SK-N-SH (cell line): Measurements from ENCODE around the gene PTAR1. TPM values are rescaled to one million over a fixed set of nuclear protein-coding genes. Genes with fewer than 3 reads are reported as not detected.

ENCODE experiments used
- CTCF ChIA-PET: fragments of 300-600, 350-600 bp; formaldehyde crosslinking; extraction: SDS; loops from one replicate; lab custom pipeline; 2021; lab: Yijun Ruan, JAX
- POLR2A ChIA-PET: fragments of 350-600 bp; sonication (Branson Sonifier 250); formaldehyde crosslinking; extraction: SDS; loops from one replicate; lab custom pipeline; 2020; ENCODE audit warnings: antibody characterized with exemption, inconsistent platforms; lab: Yijun Ruan, JAX
- DNase-seq: peaks from one replicate; pipeline ENCODE4 v3.0.0; 2012
- H2AFZ ChIP-seq: fragments of 200-600 bp; sonication (generic); 2 replicates; pipeline ENCODE4 v1.8.1; 2016; ENCODE audit warnings: antibody characterized with exemption, mild to moderate bottlenecking, low read depth
- H3F3A ChIP-seq: fragments of 200-600 bp; sonication (generic); replicated peaks from 2 replicates; pipeline ENCODE3; 2016; ENCODE audit warnings: antibody characterized with exemption, mild to moderate bottlenecking; ENCODE audit not compliant: insufficient read depth
- H3K27ac ChIP-seq, 2 experiments: fragments of 200-500 bp in 1 of 2; fragments of 200-600 bp in 1 of 2; sonication (Bioruptor generic) in 1 of 2; sonication (generic), shearing (Covaris generic) in 1 of 2; 2 replicates each; pipeline versions ENCODE4 v1.5.1 to v1.6.1; 2014 to 2016; ENCODE audit warnings: low read depth in 2 of 2, inconsistent platforms in 1 of 2, low read length in 1 of 2, mild to moderate bottlenecking in 1 of 2, mixed read lengths in 1 of 2
- H3K27me3 ChIP-seq: fragments of 200-600 bp; sonication (generic), shearing (Covaris generic); 2 replicates; pipeline ENCODE4 v1.6.1; 2016; ENCODE audit warnings: mixed run types; ENCODE audit not compliant: insufficient read depth
- H3K36me3 ChIP-seq, 2 experiments: fragments of 200-500 bp in 1 of 2; fragments of 200-600 bp in 1 of 2; sonication (Bioruptor generic) in 1 of 2; sonication (generic) in 1 of 2; replicated peaks in 1 of 2; 2 replicates each; pipeline versions ENCODE3 to v1.5.1; 2014 to 2016; ENCODE audit warnings: low read length in 1 of 2, mild to moderate bottlenecking in 1 of 2; ENCODE audit not compliant: insufficient read depth in 2 of 2, control insufficient read depth in 1 of 2
- H3K4me1 ChIP-seq, 2 experiments: fragments of 200-500 bp in 1 of 2; fragments of 200-600 bp in 1 of 2; sonication (Bioruptor generic) in 1 of 2; sonication (generic), shearing (Covaris generic) in 1 of 2; 2 replicates each; pipeline versions ENCODE4 v1.5.1 to v1.6.1; 2014 to 2016; ENCODE audit warnings: low read depth in 1 of 2, low read length in 1 of 2, mixed run types in 1 of 2; ENCODE audit not compliant: insufficient read depth in 2 of 2, control insufficient read depth in 1 of 2
- H3K4me2 ChIP-seq: fragments of 200-600 bp; sonication (generic), shearing (Covaris generic); 2 replicates; pipeline ENCODE4 v1.6.1; 2017; ENCODE audit warnings: mixed run types
- H3K4me3 ChIP-seq, 2 experiments: fragments of 200-500 bp in 1 of 2; fragments of 200-600 bp in 1 of 2; sonication (Bioruptor generic) in 1 of 2; sonication (generic), shearing (Covaris generic) in 1 of 2; 2 replicates each; pipeline versions ENCODE4 v1.5.1 to v1.8.1; 2014 to 2016; ENCODE audit warnings: low read depth in 2 of 2, inconsistent platforms in 1 of 2, low read length in 1 of 2, mild to moderate bottlenecking in 1 of 2, mixed read lengths in 1 of 2, moderate library complexity in 1 of 2
- H3K79me2 ChIP-seq: fragments of 200-600 bp; sonication (generic); 2 replicates; pipeline ENCODE4 v1.8.1; 2017; ENCODE audit warnings: mild to moderate bottlenecking; ENCODE audit not compliant: insufficient read depth
- H3K9ac ChIP-seq: fragments of 200-600 bp; sonication (generic); 2 replicates; pipeline ENCODE4 v1.6.1; 2017; ENCODE audit warnings: mixed run types
- H3K9me2 ChIP-seq: fragments of 200-600 bp; sonication (generic); 2 replicates; pipeline ENCODE4 v1.6.1; 2017; ENCODE audit warnings: mixed run types
- H3K9me3 ChIP-seq: fragments of 200-600 bp; sonication (generic); 2 replicates; pipeline ENCODE4 v1.6.1; 2017; ENCODE audit warnings: mixed run types, mild to moderate bottlenecking, moderate library complexity
- H4K20me1 ChIP-seq: fragments of 200-600 bp; sonication (generic); 2 replicates; pipeline ENCODE4 v1.6.1; 2017; ENCODE audit warnings: mild to moderate bottlenecking, mixed run types; ENCODE audit not compliant: insufficient read depth
- ELF1 ChIP-seq: IDR thresholded peaks from 2 replicates; pipeline ENCODE4 v1.4.0; 2012
- EP300 ChIP-seq, 2 experiments: IDR thresholded peaks; 2 replicates each; pipeline versions ENCODE4 v1.4.0 to v1.6.1; 2012; ENCODE audit warnings: borderline replicate concordance in 1 of 2, low read depth in 1 of 2, low read length in 1 of 2
- FOSL2 ChIP-seq: IDR thresholded peaks from 2 replicates; pipeline ENCODE4 v1.4.0; 2012; ENCODE audit warnings: low read depth, mild to moderate bottlenecking, moderate library complexity, borderline replicate concordance
- FOXJ3 ChIP-seq: sonication (generic); formaldehyde crosslinking; IDR thresholded peaks from 2 replicates; pipeline ENCODE4 v1.5.1; 2020; ENCODE audit warnings: mild to moderate bottlenecking, missing genetic modification reagents
- FOXM1 ChIP-seq: IDR thresholded peaks from 2 replicates; pipeline ENCODE4 v1.4.0; 2012; ENCODE audit warnings: low read depth, mild to moderate bottlenecking
- GABPA ChIP-seq: IDR thresholded peaks from 2 replicates; pipeline ENCODE4 v1.4.0; 2012; ENCODE audit warnings: low read depth, mild to moderate bottlenecking
- GATA2 ChIP-seq: sonication (generic); formaldehyde crosslinking; IDR thresholded peaks from 2 replicates; pipeline ENCODE4 v1.5.0; 2020; ENCODE audit warnings: mild to moderate bottlenecking, missing genetic modification reagents
- IRF3 ChIP-seq: fragments of 150-350 bp; IDR thresholded peaks from 2 replicates; pipeline ENCODE4 v1.6.1; 2016; ENCODE audit warnings: mild to moderate bottlenecking, low read depth, low read length
- JUND ChIP-seq: IDR thresholded peaks from 2 replicates; pipeline ENCODE4 v1.4.0; 2012
- MEF2A ChIP-seq: IDR thresholded peaks from 2 replicates; pipeline ENCODE4 v1.4.0; 2012; ENCODE audit warnings: low read depth, borderline replicate concordance
- MXI1 ChIP-seq: IDR thresholded peaks from 2 replicates; pipeline ENCODE4 v1.6.1; 2012; ENCODE audit warnings: mild to moderate bottlenecking, low read depth, low read length, improper control_type of control experiment
- NFIC ChIP-seq: IDR thresholded peaks from 2 replicates; pipeline ENCODE4 v1.4.0; 2012; ENCODE audit warnings: borderline replicate concordance
- PBX3 ChIP-seq: IDR thresholded peaks from 2 replicates; pipeline ENCODE4; 2012
- RAD21 ChIP-seq: IDR thresholded peaks from 2 replicates; pipeline ENCODE4 v1.6.1; 2012; ENCODE audit warnings: mild to moderate bottlenecking, low read length
- RCOR1 ChIP-seq: fragments of 150-350 bp; IDR thresholded peaks from 2 replicates; pipeline ENCODE4 v1.6.1; 2017; ENCODE audit warnings: antibody characterized with exemption, low read length
- REST ChIP-seq: IDR thresholded peaks from 2 replicates; pipeline ENCODE4 v1.6.1; 2012; ENCODE audit warnings: mild to moderate bottlenecking, low read depth, low read length, moderate library complexity
- RFX5 ChIP-seq: IDR thresholded peaks from 2 replicates; pipeline ENCODE4 v1.6.1; 2012; ENCODE audit warnings: mild to moderate bottlenecking, improper control_type of control experiment, low read length
- SMC3 ChIP-seq: IDR thresholded peaks from 2 replicates; pipeline ENCODE4 v1.6.1; 2012; ENCODE audit warnings: low read depth, low read length, improper control_type of control experiment
- TAF1 ChIP-seq: IDR thresholded peaks from 2 replicates; pipeline ENCODE4 v1.6.1; 2012; ENCODE audit warnings: low read depth, mild to moderate bottlenecking, low read length, moderate library complexity, borderline replicate concordance
- TCF12 ChIP-seq: IDR thresholded peaks from 2 replicates; pipeline ENCODE4 v1.4.0; 2012
- TEAD4 ChIP-seq: IDR thresholded peaks from 2 replicates; pipeline ENCODE4 v1.4.0; 2012; ENCODE audit warnings: mild to moderate bottlenecking, borderline replicate concordance; ENCODE audit not compliant: insufficient read depth
- WGBS: methylation state at CpG from one replicate; pipeline ENCODE4 v1.1.6; 2017; ENCODE audit warnings: low lambda C conversion rate; 5-methylcytosine and 5-hydroxymethylcytosine counted together
- polyA plus RNA-seq, 3 experiments: library from polyadenylated mRNA; depleted of rRNA; stranded (reverse); fragments of >200 nt; gene quantifications; 2 replicates each; pipeline ENCODE4 v1.2.3, GENCODE V29; 2012

The PTAR1 gene
- polyA plus RNA-seq, 1 of the 3 experiments (the other 2 are of a cell fraction), result 4.7 TPM

- CTCF ChIA-PET, result interaction anchor here (0.7 kb wide), 1 partner anchor 37 kb away, joined by 3 read pairs; no protein-coding TSS in a partner anchor
- H3K27me3 ChIP-seq, result no peaks in the 10 kb centered on the region
- H3K36me3 ChIP-seq, result no peaks in the 10 kb centered on the region
- WGBS, result 62% methylated on average over 3 of the region's 3 CpGs
- no peak overlapping the region for H3K27ac ChIP-seq
- H3K9ac ChIP-seq, result no peak overlapping the region
- H3K9me3 ChIP-seq, result no peaks in the 10 kb centered on the region
- no peak overlapping the region for H3K4me2 ChIP-seq
- no peaks in the 10 kb centered on the region for H3K79me2 ChIP-seq
- no peaks in the 10 kb centered on the region for H3K4me1 ChIP-seq
- no peaks in the 10 kb centered on the region for H3F3A ChIP-seq
- POLR2A ChIA-PET, result no interaction called here
- no peak overlapping the region for H2AFZ ChIP-seq
- no peak overlapping the region for H3K4me3 ChIP-seq
- H3K9me2 ChIP-seq, result no peaks in the 10 kb centered on the region
- DNase-seq, result no peak
- TF ChIP-seq JUND, result no peak
- no peak for TF ChIP-seq NFIC
- no peak for TF ChIP-seq FOXM1
- no peak for TF ChIP-seq RCOR1
- no peak for TF ChIP-seq MXI1
- no peak for TF ChIP-seq IRF3
- no peak for TF ChIP-seq ELF1
- no peak for TF ChIP-seq EP300 (IDR thresholded peaks at IDR 0.05; ENCODE audit: borderline replicate concordance in 1 of 2, low read depth in 1 of 2, low read length in 1 of 2)
- TF ChIP-seq GATA2, result no peak
- no peaks in the 10 kb centered on the region for H4K20me1 ChIP-seq
These were observed 46.2 kb upstream of the PTAR1 start for GRCh38 chr9:69805962-69806515.

- DNase-seq, result no peak
- CTCF ChIA-PET, result interaction anchor here (0.6 kb wide), 1 partner anchor 945 kb away, joined by 3 read pairs; no protein-coding TSS in a partner anchor
- 84% methylated on average over 2 of the region's 2 CpGs for WGBS
These were observed 42.2 kb upstream of the PTAR1 start for GRCh38 chr9:69801989-69802388.

More at GRCh38 chr9:69801989-69802388, 42.2 kb upstream of the PTAR1 start:
- Histone ChIP-seq H3F3A (no peaks in the 10 kb centered on the region), H3K9me2 (no peaks in the 10 kb centered on the region), H3K4me1 (no peaks in the 10 kb centered on the region; a peak in 1 of 4 replicates), H3K27ac (no peak overlapping the region), H3K27me3 (no peaks in the 10 kb centered on the region), H3K9ac (no peak overlapping the region), H3K9me3 (no peaks in the 10 kb centered on the region; the same call in 1 of the 2 replicates), H4K20me1 (no peaks in the 10 kb centered on the region), H3K36me3 (no peaks in the 10 kb centered on the region), H3K4me2 (no peak overlapping the region), H2AFZ (no peak overlapping the region), H3K4me3 (no peak overlapping the region), H3K79me2 (no peaks in the 10 kb centered on the region)
- TF ChIP-seq SMC3 (no peak), RAD21 (no peak), RFX5 (no peak), EP300 (IDR thresholded peaks at IDR 0.05; ENCODE audit: borderline replicate concordance in 1 of 2, low read depth in 1 of 2, low read length in 1 of 2) (no peak), REST (no peak), FOSL2 (no peak), TCF12 (no peak), GABPA (no peak), NFIC (no peak), ELF1 (no peak), PBX3 (no peak), MEF2A (no peak), FOXJ3 (no peak), TAF1 (no peak), TEAD4 (no peak), JUND (no peak)
- POLR2A ChIA-PET, result no interaction called here
